Parathyroid adenoma (tissue), 2 donors: ENCODE results near the gene ADAMTS4.
"Not testable (repeated sequence)": the region's sequence is repeated elsewhere in the genome, so short reads cannot be mapped to it uniquely, and the experiment has no call there.

ENCODE experiments used
- H2AFZ ChIP-seq: fragments of 300-600 bp; sonication (generic); one replicate; pipeline ENCODE4 v1.7.0; 2017; ENCODE audit warnings: antibody characterized with exemption, mild to moderate bottlenecking
- H3K27ac ChIP-seq: fragments of 300-600 bp; sonication (generic); one replicate; pipeline ENCODE4 v1.7.0; 2017
- H3K27me3 ChIP-seq: fragments of 300-600 bp; sonication (generic); one replicate; pipeline ENCODE4 v1.7.0; 2017; ENCODE audit warnings: low read length; ENCODE audit not compliant: control insufficient read depth, insufficient read depth
- H3K36me3 ChIP-seq: fragments of 300-600 bp; sonication (generic); one replicate; pipeline ENCODE4 v1.7.0; 2017; ENCODE audit warnings: low read length; ENCODE audit not compliant: control insufficient read depth, insufficient read depth
- H3K4me1 ChIP-seq: fragments of 300-600 bp; sonication (generic); one replicate; pipeline ENCODE4 v1.7.0; 2017; ENCODE audit warnings: control low read depth
- H3K4me2 ChIP-seq: fragments of 300-600 bp; sonication (generic); one replicate; pipeline ENCODE4 v1.7.0; 2017; ENCODE audit warnings: low read length
- H3K4me3 ChIP-seq: fragments of 300-600 bp; sonication (generic); one replicate; pipeline ENCODE4 v1.7.0; 2017; ENCODE audit warnings: low read depth, low read length
- H3K79me2 ChIP-seq: fragments of 300-600 bp; sonication (generic); one replicate; pipeline ENCODE4 v1.7.0; 2017; ENCODE audit warnings: control low read depth
- H3K9ac ChIP-seq: fragments of 300-600 bp; sonication (generic); one replicate; pipeline ENCODE4 v1.7.0; 2017; ENCODE audit warnings: mild to moderate bottlenecking
- H3K9me3 ChIP-seq: fragments of 300-600 bp; sonication (generic); one replicate; pipeline ENCODE4 v1.7.0; 2017; ENCODE audit warnings: low read length; ENCODE audit not compliant: control insufficient read depth
- CTCF ChIP-seq: fragments of 300-600 bp; sonication (generic); IDR thresholded peaks from one replicate; pipeline ENCODE4 v1.7.0; 2017; ENCODE audit warnings: antibody characterized with exemption, mild to moderate bottlenecking
- donor health status: primary hyperparathyroidism.

ADAMTS4 gene

GRCh38 chr1:161225178-161225533, 26.3 kb upstream of the ADAMTS4 start:
- no peak overlapping the region for H3K9ac ChIP-seq
- peaks cover 5% of the 10 kb centered on the region for H3K4me1 ChIP-seq
- H3K36me3 ChIP-seq, result no peaks in the 10 kb centered on the region
- peak overlapping the region; percentile 52 for H3K4me2 ChIP-seq
- peak overlapping the region; percentile 14 for H3K4me3 ChIP-seq
- no peaks in the 10 kb centered on the region for H3K9me3 ChIP-seq
- H3K79me2 ChIP-seq, result no peaks in the 10 kb centered on the region
- H2AFZ ChIP-seq, result peak overlapping the region; percentile 66
- peak overlapping the region; percentile 5 for H3K27ac ChIP-seq
- no peak for TF ChIP-seq CTCF
- no peaks in the 10 kb centered on the region for H3K27me3 ChIP-seq

- H3K79me2 ChIP-seq, H3K4me2 ChIP-seq, H3K9me3 ChIP-seq, H2AFZ ChIP-seq, H3K27me3 ChIP-seq, H3K4me1 ChIP-seq, H3K36me3 ChIP-seq, H3K27ac ChIP-seq, H3K4me3 ChIP-seq, H3K9ac ChIP-seq: not testable (repeated sequence)
Observed at GRCh38 chr1:161224695-161225087, 25.8 kb upstream of the ADAMTS4 start.

- Histone ChIP-seq H3K27ac (no peak overlapping the region), H2AFZ (no peak overlapping the region), H3K9me3 (no peaks in the 10 kb centered on the region), H3K9ac (no peak overlapping the region), H3K4me3 (no peak overlapping the region), H3K27me3 (no peaks in the 10 kb centered on the region), H3K79me2 (no peaks in the 10 kb centered on the region), H3K36me3 (no peaks in the 10 kb centered on the region), H3K4me2 (no peak overlapping the region), H3K4me1 (peaks cover 9% of the 10 kb centered on the region)
- TF ChIP-seq CTCF, result no peak
Observed at GRCh38 chr1:161223805-161224694, 25.2 kb upstream of the ADAMTS4 start.

- TF ChIP-seq CTCF, result no peak
- H3K27me3 ChIP-seq, result no peaks in the 10 kb centered on the region
- H3K9me3 ChIP-seq, result no peaks in the 10 kb centered on the region
- H3K4me3 ChIP-seq, result no peak overlapping the region
- no peak overlapping the region for H2AFZ ChIP-seq
- peaks cover 9% of the 10 kb centered on the region for H3K4me1 ChIP-seq
- no peak overlapping the region for H3K4me2 ChIP-seq
- H3K36me3 ChIP-seq, result no peaks in the 10 kb centered on the region
- H3K9ac ChIP-seq, result no peak overlapping the region
- H3K27ac ChIP-seq, result no peak overlapping the region
- H3K79me2 ChIP-seq, result no peaks in the 10 kb centered on the region
Observed at GRCh38 chr1:161222175-161223019, 23.5 kb upstream of the ADAMTS4 start.

- peak overlapping the region; percentile 28 for H2AFZ ChIP-seq
- no peak overlapping the region for H3K4me2 ChIP-seq
- H3K9ac ChIP-seq, result no peak overlapping the region
- no peaks in the 10 kb centered on the region for H3K27me3 ChIP-seq
- H3K4me3 ChIP-seq, result no peak overlapping the region
- H3K79me2 ChIP-seq, result no peaks in the 10 kb centered on the region
- no peaks in the 10 kb centered on the region for H3K36me3 ChIP-seq
- TF ChIP-seq CTCF, result no peak
- H3K27ac ChIP-seq, result no peak overlapping the region
- H3K9me3 ChIP-seq, result no peaks in the 10 kb centered on the region
- peaks cover 4% of the 10 kb centered on the region for H3K4me1 ChIP-seq
Observed at GRCh38 chr1:161220002-161220401, 21.1 kb upstream of the ADAMTS4 start.
